HG03095 (cell line): ENCODE measurements around the gene FGF4.

Experiments
- ATAC-seq: cut with Tn5 transposase; IDR thresholded peaks from one replicate; pipeline ENCODE4 v1.9.1; 2021; ENCODE audit warnings: moderate library complexity; ENCODE audit not compliant: unreplicated experiment

The FGF4 gene, protein sequence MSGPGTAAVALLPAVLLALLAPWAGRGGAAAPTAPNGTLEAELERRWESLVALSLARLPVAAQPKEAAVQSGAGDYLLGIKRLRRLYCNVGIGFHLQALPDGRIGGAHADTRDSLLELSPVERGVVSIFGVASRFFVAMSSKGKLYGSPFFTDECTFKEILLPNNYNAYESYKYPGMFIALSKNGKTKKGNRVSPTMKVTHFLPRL

DNA sequence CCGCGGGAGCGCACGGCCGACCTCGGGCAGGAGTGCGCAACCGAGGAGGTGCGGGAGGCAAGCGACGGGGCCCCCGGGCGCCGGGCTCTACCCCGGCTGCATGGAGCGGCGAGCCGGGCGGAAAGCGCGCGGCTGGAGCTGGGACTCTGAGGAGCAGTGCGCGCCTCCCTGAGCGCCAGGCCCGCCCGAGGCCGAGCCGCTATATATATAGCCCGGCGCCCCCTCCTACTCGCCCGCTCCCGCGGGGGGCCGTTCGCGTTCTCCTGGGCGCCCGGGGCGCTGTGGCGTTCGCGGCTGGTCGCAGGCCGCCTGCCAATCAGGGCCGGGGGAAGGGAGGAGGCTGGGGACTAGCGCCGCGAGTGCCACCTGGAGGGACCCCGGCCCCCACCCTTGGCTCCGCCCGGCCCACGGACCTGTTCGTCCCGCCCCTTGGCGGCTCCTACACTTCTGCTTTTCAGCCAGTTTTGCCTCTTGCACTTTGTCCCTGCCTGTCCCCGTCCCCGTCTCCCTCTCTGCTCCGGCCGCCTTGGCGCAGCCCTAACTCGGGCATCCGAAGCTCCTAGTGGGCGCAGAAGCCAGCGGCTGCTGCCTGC is at the start of gene FGF4:
TSS of gene FGF4 (minus strand) at position 179 of the 593 bp plus-strand sequence. CDS start 257 bp downstream, outside the sequence.
- ATAC-seq, result no peak

DNA sequence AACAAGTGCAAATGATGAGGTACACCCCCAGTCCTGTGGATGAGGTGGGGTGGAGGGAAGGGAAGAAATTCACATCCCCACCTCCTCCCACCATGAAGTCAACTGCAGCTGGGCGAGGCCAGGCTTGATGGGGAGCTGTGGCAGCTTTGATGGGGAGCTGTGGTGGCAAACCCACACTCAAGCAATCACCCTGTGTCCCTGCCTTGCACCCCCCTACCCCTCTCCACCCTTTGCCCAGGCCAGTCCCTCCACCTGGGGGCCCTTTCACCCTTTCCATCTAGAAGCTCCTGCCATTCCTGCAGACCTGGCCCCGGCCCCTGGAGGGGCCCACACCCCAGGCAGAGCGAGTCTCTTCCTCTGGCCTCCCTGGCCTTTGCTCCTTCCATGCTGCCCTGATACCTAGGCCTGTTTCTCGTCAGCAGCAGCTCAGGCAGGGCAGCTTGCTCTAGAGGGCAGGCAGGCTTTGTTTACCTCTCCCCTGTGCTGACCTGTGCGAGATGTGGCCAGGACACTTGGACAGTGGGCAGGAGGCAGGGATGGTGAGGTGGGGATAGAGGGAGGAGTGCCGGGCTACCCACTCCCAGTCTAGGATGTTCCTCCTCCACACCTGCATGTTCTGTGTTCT is 48.6 kb upstream of the FGF4 start:
- no peak for ATAC-seq

DNA sequence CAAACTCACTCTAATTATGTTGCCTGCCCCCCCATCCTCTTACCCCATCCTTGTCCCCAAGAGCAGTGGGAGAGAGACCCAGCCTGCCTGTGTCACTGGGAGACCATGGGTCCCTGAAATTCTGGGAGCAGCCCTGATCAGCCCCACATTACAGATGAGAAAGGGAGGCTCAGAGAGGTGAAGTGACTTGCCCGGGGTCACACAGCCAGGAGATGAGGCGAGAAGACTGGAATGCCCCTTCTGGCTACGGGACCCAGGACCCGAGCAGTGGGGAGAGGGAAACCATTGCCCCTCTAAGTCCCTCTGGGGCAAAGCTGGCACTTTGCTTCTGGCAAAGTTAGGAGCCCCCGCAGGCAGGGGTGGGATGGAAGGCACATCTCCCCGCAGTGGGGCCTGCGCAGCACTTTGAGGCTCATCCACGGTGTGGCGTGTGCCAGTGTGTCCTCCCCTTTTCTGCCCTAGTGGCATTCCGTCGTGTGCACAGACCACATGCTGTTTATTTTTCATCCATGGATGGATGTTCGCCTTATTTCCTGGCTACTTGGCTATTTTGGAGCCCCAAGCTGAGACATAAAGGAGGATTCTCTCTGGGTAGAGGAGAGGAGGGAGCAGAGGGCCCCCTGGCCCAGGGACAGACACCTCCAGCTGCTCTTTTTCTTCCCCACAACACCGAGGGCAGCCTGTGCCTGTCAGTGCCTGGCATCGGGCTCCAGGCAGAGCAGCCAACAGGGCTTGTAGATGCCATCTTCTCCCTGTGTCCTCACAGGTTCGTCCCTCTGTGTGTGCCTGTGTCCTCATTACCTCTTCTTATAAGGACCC is 47.7 kb upstream of the FGF4 start:
- no peak for ATAC-seq

DNA sequence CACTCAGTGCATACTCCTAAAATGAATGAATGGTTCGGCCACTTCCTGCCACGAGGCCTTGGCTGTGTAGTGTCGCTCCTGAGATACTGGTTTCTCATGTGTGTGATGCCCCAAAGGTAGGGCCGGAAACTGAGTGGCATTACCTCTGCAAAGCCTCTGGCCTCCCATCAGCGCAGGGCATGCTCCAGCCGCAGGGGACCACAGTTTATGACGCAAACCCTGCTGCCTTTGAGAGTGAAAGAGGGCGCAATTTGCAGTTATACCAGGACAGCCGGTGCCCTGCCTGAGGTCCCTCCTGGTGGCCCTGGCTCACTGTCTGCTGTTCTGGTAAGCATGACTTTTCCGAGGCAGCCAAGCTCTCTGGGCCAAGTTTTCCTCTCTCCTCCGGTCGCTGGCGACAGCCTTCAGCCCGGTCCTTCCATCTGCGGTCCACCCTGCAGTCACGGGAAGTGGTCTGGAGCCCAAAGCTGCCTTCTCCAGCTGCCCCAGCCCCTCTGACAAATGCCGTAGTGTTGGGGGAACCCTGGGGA is 46.4 kb upstream of the FGF4 start:
- ATAC-seq, result no peak

DNA sequence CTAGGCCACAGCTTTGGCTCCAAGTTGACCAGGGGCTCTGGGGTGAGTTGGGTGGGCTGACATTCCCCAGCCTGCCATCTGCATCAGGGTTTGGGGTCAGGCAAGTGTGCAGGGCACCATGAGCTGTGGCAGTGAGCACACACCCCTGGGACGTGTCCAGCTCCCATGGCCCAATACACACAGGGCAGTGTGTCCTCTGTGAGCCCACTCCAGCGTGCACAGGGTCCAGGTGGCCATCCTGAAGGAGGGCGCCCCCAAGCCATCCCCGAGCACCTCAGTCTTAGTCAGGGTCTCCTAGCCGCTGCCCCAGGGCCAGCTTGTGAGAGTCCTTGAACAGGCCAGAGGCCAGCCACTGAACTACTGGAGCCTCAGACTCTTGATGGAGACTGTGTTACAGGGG is 45.3 kb upstream of the FGF4 start:
- ATAC-seq, result no peak

DNA sequence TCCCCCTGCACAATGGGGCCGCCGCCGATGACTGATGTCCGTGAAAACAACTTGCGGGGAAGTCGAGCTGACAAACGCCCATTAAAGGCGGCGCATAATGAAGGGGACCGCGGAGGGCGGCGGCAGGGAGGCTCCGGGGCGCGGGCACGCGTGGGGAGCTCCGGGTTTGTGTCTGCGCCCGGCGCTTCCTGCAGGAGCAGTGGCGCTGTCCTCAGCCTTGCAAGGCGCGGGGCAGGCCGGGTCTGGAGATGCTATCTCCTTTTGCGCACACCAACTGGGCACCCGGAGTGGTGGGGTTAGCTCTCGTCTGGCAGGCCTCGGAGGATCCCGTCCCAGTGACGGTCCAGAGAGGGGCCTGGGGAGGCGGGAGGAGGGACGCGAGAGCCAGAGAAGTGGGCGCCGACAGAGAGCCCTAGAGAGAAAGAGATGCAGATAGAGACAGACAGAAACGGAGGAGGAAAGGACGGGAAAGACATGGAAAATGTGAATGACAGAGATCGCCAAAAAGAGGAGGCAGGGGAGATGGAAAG is 44.5 kb upstream of the FGF4 start:
- ATAC-seq, result no peak

DNA sequence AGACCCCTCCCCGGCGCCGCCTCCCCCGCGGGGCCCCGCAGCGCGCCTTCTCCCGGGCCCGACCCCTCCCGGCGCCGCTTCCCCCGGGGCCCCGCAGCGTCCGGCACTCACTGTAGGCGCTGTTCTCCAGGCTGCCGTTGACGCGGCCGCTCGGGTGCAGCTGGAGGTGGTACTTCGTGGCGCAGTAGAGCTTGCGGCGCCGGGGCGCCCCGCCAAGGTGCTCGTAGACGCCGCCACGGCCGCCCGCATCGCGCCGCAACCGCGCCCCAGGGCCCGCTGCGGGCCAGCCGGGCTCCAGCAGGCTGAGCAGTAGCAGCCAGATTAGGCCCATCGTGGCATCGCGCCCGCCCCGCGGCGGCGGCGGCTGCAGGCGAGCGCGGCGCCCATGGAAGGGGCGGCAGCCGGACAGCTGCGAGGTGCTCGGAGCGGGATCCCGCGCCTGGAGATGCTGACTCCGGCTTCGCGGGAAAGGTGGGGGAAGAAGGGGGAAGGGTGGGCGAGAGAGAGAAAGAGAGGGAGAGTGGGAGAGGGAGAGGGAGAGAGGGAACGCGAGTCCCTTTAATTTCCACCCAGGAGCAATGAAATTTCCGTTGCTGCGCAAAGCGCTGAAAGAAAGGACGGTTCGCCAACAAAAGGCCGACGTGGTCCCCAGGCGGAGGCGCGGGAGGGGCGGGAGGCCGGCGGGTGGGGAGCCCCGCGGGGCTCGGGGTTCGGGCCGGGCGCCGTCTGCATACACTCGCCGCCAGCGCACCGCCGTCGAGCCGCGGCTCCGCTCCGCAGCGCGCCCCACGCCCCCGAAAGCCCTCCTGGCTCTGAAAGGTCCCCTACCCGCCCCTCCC is 43.7 kb upstream of the FGF4 start, which contains the start of gene FGF3:
TSS of gene FGF3 (minus strand) at position 814 of the 839 bp plus-strand sequence. CDS start at position 331, 483 bp downstream.
- no peak for ATAC-seq

DNA sequence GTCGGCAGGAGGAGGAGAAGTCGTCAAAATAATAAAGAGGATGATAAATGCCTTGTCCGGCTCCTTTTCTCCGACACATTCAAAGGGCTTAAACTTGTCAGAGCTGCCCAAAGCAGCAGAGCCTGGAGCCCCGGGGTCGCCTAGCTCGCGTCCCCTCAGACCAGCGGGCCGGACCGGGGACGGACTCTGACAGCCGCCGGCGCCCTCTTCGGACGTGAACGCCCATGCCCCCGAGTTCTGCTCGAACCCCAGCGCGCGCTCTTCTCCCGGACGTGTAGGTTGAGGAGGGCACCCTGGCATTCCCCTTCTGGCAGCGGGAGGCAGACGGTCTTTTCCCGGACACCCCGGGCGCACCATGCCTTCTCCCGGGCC is 43.1 kb upstream of the FGF4 start:
- ATAC-seq, result no peak

DNA sequence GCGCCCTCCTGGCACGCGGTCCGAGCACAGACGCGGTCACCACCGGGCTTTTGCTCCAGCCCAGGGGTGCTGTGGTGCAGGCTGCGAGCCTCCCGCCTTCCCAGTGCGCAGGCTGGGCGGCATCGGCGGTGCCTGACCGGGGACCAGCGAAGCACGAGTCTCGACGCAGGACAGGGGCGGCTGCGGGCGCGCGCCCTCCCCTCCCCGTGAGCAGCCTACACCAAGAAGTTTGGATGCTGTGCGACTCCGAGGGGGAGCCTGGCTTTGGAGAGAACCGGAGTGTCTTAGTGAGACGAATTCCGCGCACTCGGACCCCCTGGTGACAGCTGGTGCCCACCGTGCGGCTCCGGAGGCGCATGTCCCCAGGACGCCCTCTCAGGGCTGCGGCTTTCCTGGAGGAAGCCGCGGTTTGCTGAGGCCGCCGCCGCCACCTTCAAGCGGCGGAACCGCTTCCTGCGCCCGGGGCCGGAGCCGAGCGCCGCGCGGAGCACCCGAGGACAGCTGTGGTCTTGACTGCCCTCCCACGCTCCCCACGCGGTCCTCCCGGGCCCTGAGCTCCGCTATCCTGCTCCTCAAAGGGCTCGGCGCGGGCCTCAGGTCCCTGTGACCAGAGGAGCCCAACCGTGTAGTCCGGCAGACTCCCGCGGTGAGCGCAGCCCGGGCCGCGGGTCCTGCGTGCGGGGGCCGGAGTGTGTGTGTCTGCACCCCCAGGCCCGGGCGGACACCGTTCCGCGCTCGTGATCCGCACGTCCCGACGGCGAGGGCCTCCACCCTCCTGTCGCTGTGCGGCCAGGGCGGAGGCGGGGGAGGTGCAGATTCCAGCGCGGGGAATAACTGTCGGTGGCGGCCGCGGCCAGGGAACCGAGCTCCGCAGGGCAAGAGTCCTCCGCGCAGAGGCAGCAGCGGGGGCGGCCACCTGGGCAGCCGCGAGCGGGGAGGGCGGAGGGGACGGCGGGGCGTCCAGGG is 42.4 kb upstream of the FGF4 start:
- no peak for ATAC-seq

DNA sequence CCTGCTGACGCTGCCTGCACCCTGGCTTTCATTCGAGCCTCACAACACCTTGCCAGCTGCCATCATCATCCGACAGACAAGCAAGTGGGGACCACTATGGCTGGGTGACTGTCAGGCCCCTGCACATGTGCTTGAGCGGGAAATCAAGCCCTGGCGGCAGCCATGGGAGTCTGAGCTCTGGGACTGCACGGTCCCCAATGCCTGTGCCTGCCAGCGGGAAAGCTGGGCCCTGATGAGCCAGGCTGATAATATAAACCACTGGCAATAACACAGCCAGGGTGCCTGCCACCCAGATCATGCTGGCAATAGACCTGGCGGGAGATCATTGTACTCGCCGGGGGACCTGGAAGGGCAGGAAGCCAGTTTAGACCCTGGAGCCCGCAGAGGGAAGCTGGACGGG is 41.5 kb upstream of the FGF4 start:
- ATAC-seq, result no peak

DNA sequence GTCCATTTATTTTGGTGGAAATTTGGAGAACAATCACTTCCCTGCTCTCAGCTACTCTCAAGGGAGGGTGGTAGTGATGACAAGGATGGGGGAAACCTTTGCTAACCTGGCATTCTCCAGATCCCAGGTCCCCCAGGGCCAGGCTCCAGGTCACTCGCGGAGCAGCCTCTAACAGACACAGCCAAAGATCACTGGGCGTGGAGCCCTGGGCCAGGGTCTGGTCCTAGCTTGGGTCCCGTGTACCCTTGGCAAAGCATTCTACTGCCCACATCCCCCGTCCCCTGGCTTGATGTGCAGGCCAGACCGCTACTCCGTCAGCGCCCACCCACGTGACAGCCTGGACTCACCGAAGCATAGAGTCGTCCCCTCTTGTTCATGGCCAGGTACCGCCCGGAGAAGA is 40.8 kb upstream of the FGF4 start:
- no peak for ATAC-seq

DNA sequence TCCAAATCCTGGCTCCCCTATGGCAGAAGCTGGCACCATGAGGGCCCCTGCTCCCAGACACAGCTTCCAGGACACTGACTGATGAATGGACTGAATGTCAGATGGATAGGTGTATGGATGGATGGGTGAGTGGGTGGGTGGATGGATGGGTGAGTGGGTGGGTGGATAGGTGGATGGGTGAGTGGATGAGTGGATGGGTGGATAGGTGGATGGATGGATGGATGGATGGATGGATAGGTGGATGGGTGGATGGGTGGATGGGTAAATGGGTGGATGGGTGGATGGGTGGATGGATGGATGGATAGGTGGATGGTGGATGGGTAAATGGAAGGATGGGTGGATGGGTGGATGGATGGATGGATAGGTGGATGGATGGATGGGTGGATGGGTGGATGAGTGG is 39.8 kb upstream of the FGF4 start:
- ATAC-seq, result no peak

DNA sequence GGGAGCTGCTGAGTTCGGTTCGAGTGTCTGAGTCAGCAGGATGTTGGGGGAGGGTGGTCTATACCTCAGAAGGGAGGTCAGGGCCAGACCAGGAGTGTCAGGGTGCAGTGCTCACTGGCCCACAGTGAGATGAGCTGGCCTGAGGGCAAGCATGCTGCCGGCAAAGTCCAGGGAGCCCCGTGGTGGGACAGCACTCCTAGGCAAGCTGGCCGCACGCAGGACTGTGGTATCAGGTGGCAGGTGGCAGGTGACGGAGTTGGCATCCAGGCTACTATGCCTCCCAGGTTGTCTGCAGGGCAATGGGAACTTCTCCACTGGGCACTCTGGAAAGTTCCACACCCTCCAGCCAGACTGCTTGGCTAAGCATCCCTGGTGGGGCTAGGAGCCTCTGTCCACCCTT is 39.3 kb upstream of the FGF4 start:
- ATAC-seq, result no peak

DNA sequence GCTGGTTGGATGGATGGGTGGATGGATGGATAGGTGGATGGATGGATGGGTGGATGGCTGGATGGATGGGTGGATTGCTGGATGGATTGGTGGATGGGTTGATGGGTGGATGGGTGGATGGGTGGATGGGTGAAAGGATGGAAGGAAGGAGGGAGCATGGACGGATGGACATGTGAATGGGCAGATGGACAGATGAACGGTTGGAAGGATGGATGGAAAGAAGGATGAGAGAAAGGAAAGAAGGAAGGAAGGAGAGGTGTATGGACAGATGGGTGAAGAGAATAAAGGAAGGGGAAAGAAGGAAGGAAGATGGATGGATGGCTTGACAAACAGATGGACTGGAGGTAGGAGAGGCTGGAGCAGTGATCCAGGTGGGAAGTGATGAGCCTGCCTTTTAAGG is 38.7 kb upstream of the FGF4 start:
- ATAC-seq, result no peak

DNA sequence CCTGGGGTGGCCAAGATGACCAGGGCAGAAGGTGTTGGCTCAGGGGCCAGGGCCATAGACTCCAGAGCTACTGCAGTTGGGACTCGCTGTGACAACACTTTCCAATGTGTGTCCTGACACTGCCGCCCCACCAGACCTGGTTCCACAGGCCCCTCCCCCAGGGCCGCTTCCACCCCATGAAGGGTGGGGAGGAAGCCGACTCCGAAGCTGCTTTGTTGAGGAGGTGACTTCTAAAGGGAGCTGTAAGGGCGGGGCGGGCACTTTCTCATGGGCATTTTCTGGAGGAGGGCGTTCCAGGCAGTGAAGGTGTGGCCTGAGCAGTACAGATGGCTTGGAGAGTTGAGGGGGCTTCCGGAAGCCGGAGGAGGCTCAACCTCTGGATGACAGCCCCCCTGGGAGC is 37.8 kb upstream of the FGF4 start:
- ATAC-seq, result no peak

DNA sequence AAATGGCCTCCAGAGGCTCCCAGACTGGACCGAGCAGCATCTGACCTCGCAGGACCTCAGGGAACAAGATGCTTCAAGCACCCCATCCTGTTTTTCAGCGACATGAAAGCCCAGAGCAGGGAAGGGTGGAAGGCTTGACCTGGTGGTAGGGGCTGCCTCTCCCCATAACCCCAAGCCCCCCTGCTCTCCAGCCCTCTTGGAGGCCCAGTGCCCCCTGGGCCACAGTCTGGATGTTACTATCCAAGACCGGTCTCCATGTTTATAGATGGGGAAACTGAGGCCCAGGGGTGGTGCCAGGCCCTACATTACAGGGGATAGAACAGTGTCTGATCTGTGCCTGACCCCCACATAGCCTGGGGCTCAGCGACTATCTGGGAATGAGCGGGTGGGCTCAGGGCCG is 37.1 kb upstream of the FGF4 start:
- no peak for ATAC-seq

DNA sequence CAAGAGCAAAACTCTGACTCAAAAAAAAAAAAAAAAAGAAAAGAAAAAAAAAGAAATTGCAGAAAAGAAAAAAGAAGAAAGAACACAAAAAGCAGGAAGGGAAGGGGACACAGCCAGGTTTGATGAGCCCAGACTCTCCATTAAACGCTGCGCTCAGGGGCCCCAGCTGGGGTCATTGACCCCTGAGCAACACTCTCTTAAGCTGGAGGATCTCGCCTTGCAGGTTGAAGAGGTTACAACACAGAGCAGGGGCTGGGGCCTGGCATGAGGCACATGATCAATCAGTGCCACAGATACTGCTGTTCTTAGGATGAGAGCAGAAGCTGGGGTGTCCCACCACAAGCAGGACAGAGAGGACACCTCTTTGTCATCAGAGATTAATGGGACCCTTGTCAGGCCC is 36.3 kb upstream of the FGF4 start:
- no peak for ATAC-seq

DNA sequence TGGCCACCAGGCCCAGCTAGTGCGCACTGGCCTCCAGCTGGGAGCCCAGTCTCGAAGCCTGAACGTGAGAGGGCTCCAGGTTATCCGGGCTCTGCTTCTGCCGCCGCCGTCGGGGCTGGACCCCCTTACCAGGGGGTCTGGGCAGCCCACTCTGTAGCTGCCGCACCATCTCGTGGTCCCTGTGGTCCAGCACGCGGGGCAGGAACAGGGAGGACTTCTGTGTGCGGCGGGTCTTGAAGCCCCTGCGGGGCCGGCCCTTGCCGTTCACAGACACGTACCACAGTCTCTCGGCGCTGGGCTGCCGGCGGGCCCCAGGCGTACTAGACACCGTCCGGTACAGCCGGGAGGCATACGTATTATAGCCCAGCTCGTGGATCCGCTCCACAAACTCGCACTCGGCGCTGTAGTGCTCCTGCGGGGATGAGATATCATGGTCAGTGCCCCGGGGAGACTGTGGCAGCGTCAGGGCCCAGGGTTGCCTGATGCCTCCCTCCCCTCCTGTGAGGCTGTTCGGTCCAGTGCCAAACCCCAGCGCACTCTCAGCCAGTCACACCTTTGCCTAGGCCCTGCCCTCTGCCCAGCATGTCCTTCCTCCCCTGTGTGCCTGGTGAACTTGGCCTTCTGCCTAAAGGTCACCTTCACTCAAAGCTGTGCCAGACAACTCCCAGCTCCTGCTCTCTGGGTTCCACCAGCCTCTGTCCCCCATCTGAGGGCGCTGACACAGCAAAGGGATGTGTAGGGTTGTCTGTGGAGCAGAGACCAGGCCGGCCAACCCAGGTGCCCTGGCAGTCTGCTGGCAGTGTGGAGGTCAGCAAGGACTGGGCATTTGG is 35.4 kb upstream of the FGF4 start:
- no peak for ATAC-seq
